MM.1S (cell line): ENCODE measurements around the gene PDE4B.

Experiments
- DNase-seq: peaks from one replicate; pipeline ENCODE4 v3.0.0-alpha.2; 2015
- H2AFZ ChIP-seq: fragments of 300-600 bp; sonication (generic); 2 replicates; pipeline ENCODE4 v1.6.0; 2016; ENCODE audit warnings: antibody characterized with exemption, low read length
- H3F3A ChIP-seq: fragments of 300-600 bp; sonication (generic); 2 replicates; pipeline ENCODE4 v1.6.1; 2016; ENCODE audit warnings: mild to moderate bottlenecking, antibody characterized with exemption, low read length, moderate library complexity, mixed read lengths; ENCODE audit not compliant: insufficient read depth
- H3K27ac ChIP-seq: fragments of 300-600 bp; sonication (generic); 2 replicates; pipeline ENCODE4 v1.5.1; 2016; ENCODE audit warnings: mild to moderate bottlenecking, low read length
- H3K27me3 ChIP-seq: fragments of 300-600 bp; sonication (generic); replicated peaks from 2 replicates; pipeline ENCODE4 v1.6.0; 2016; ENCODE audit warnings: low read length; ENCODE audit not compliant: insufficient read depth
- H3K36me3 ChIP-seq: fragments of 300-600 bp; sonication (generic); replicated peaks from 2 replicates; pipeline ENCODE4 v1.6.1; 2016; ENCODE audit warnings: mild to moderate bottlenecking, low read length, mixed read lengths; ENCODE audit not compliant: insufficient read depth
- H3K4me1 ChIP-seq: fragments of 300-600 bp; sonication (generic); 2 replicates; pipeline ENCODE4 v1.6.1; 2016; ENCODE audit warnings: low read length, mixed read lengths
- H3K4me2 ChIP-seq: fragments of 300-600 bp; sonication (generic); 2 replicates; pipeline ENCODE4 v1.6.0; 2016; ENCODE audit warnings: low read depth, low read length
- H3K4me3 ChIP-seq: fragments of 300-600 bp; sonication (generic); 2 replicates; pipeline ENCODE4 v1.5.1; 2016; ENCODE audit warnings: low read length, mixed read lengths
- H3K79me2 ChIP-seq: fragments of 300-600 bp; sonication (generic); 2 replicates; pipeline ENCODE4 v1.6.1; 2016; ENCODE audit warnings: mixed run types, low read length, mixed read lengths
- H3K9ac ChIP-seq: fragments of 300-600 bp; sonication (generic); 2 replicates; pipeline ENCODE4 v1.6.1; 2016; ENCODE audit warnings: low read length, mixed read lengths
- H3K9me2 ChIP-seq: fragments of 300-600 bp; sonication (generic); replicated peaks from 2 replicates; pipeline ENCODE4 v1.6.1; 2016; ENCODE audit warnings: mild to moderate bottlenecking, low read length, mixed read lengths; ENCODE audit not compliant: insufficient read depth
- H3K9me3 ChIP-seq: fragments of 300-600 bp; sonication (generic); replicated peaks from 2 replicates; pipeline ENCODE4 v1.6.1; 2016; ENCODE audit warnings: mild to moderate bottlenecking, low read length, mixed read lengths; ENCODE audit not compliant: insufficient read depth
- H4K20me1 ChIP-seq: fragments of 300-600 bp; sonication (generic); 2 replicates; pipeline ENCODE4 v1.6.1; 2016; ENCODE audit warnings: mild to moderate bottlenecking, low read length, moderate library complexity, mixed read lengths; ENCODE audit not compliant: insufficient read depth
- CTCF ChIP-seq: fragments of 300-600 bp; sonication (generic); IDR thresholded peaks from 2 replicates; pipeline ENCODE4 v1.5.1; 2016; ENCODE audit warnings: antibody characterized with exemption, low read length, mixed read lengths
- EZH2 ChIP-seq: fragments of 300-600 bp; sonication (generic); optimal IDR thresholded peaks from 2 replicates; pipeline ENCODE3; 2017; ENCODE audit warnings: low read depth, mild to moderate bottlenecking, antibody characterized with exemption, low read length, mixed read lengths
- EZH2phosphoT487 ChIP-seq: fragments of 300-600 bp; sonication (generic); IDR thresholded peaks from 2 replicates; pipeline ENCODE4 v1.6.1; 2018; ENCODE audit warnings: antibody characterized with exemption, low read length

The PDE4B gene

GRCh38 chr1:66231217-66231616 is 438.5 kb downstream of the PDE4B start:
- Histone ChIP-seq H3K4me3 (no peak overlapping the region), H3K79me2 (no peaks in the 10 kb centered on the region), H3K4me1 (no peaks in the 10 kb centered on the region), H4K20me1 (no peaks in the 10 kb centered on the region), H3K9ac (no peak overlapping the region), H2AFZ (no peak overlapping the region), H3K9me2 (no peaks in the 10 kb centered on the region; the same call in 1 of the 2 replicates), H3K36me3 (no peaks in the 10 kb centered on the region), H3F3A (no peaks in the 10 kb centered on the region), H3K9me3 (no peaks in the 10 kb centered on the region), H3K27me3 (no peaks in the 10 kb centered on the region), H3K27ac (no peak overlapping the region), H3K4me2 (no peak overlapping the region)
- DNase-seq, result no peak
- TF ChIP-seq EZH2phosphoT487 (no peak), CTCF (no peak), EZH2 (no peak)

GRCh38 chr1:66231681-66232463 is 439.2 kb downstream of the PDE4B start:
- Histone ChIP-seq H3K4me3 (no peak overlapping the region), H3K4me1 (no peaks in the 10 kb centered on the region), H2AFZ (no peak overlapping the region), H3K9ac (no peak overlapping the region), H3K27me3 (no peaks in the 10 kb centered on the region), H3K36me3 (no peaks in the 10 kb centered on the region), H3K27ac (no peak overlapping the region), H3K9me2 (no peaks in the 10 kb centered on the region; the same call in 1 of the 2 replicates), H4K20me1 (no peaks in the 10 kb centered on the region), H3F3A (no peaks in the 10 kb centered on the region), H3K79me2 (no peaks in the 10 kb centered on the region), H3K4me2 (no peak overlapping the region), H3K9me3 (no peaks in the 10 kb centered on the region)
- DNase-seq, result no peak
- TF ChIP-seq CTCF (no peak), EZH2 (no peak), EZH2phosphoT487 (no peak)

- H3K79me2 ChIP-seq, result no peaks in the 10 kb centered on the region
- no peaks in the 10 kb centered on the region for H4K20me1 ChIP-seq
- no peaks in the 10 kb centered on the region for H3K27me3 ChIP-seq
- no peak for TF ChIP-seq CTCF
- TF ChIP-seq EZH2phosphoT487, result no peak
- no peak for TF ChIP-seq EZH2
- H3K4me2 ChIP-seq, result no peak overlapping the region
- H3F3A ChIP-seq, result no peaks in the 10 kb centered on the region
- no peak overlapping the region for H3K9ac ChIP-seq
- H2AFZ ChIP-seq, result no peak overlapping the region
- H3K27ac ChIP-seq, result no peak overlapping the region
- H3K9me2 ChIP-seq, result no peaks in the 10 kb centered on the region; the same call in 1 of the 2 replicates
- no peaks in the 10 kb centered on the region for H3K36me3 ChIP-seq
- no peaks in the 10 kb centered on the region for H3K9me3 ChIP-seq
- 0 out of 2 replicates have a peak, but pooled peaks cover 3% of the 10 kb centered on the region for H3K4me1 ChIP-seq
- H3K4me3 ChIP-seq, result no peak overlapping the region
- DNase-seq, result no peak
Measured at GRCh38 chr1:66237042-66237441, 444.3 kb downstream of the PDE4B start.
